Measurements from ENCODE around the gene CRYBA1. TPM values are rescaled to one million over a fixed set of nuclear protein-coding genes. Genes with fewer than 3 reads are reported as not detected.
"Not testable (repeated sequence)": the region's sequence is repeated elsewhere in the genome, so short reads cannot be mapped to it uniquely, and the experiment has no call there.

The CRYBA1 gene
- total RNA-seq, 2 experiments from 2014 or later, result not detected

DNA sequence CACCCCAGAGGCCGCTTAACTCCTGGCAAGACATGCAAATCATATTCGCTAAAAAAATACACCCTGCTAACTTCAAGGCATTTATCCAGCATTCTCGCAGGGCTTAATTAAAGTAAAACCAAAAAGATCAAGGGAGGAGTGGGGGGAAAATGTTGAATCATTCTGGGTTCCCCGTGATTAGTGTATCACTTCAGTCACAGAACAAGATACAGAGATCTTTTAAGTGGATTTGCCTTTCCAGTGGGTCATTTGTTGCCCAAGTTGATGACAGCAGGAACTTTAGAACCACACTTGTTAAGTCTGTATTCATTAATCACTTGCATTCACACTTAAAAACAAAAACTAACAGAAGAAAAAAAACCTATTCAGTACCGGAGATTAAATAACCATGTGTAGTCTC lies 17.3 kb downstream of the CRYBA1 start:
- Mint-ChIP-seq H3K9me3 (no peaks in the 10 kb centered on the region), H3K36me3 (peaks cover 28% of the 10 kb centered on the region), H3K4me1 (peaks cover 14% of the 10 kb centered on the region), H3K27ac (no peak overlapping the region), H3K27me3 (no peaks in the 10 kb centered on the region), H3K4me3 (no peak overlapping the region)
- ATAC-seq (ENCODE audit: low read depth), result no peak
- DNase-seq, result no peak
- POLR2A ChIA-PET, result no interaction called here

GRCh38 chr17:29271980-29272379 lies 25.3 kb downstream of the CRYBA1 start:
- peaks cover 30% of the 10 kb centered on the region for H3K4me1 Mint-ChIP-seq
- DNase-seq, POLR2A ChIA-PET: not testable (repeated sequence)

DNA sequence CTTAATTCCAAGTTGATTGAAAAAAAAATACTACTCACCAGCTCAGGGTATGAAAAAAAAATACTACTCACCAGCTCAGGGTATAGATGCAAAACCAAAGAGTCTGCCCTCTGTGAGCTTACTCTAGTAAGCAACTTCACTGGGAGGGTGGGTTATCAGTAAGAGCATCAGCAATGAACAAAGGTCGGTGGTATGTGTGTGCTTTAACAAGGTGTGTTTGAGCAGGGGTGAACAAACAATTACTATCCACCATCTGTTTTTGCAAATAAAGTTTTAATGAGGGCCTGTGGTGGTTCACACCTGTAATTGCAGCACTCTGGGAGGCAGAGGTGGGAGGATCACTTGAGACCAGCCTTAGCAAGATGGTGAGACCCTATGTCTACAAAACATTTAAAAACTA lies 27.3 kb downstream of the CRYBA1 start:
- peaks cover 32% of the 10 kb centered on the region for H3K4me1 Mint-ChIP-seq
- peaks cover 11% of the 10 kb centered on the region for H3K9me3 Mint-ChIP-seq
- H3K36me3 Mint-ChIP-seq, result peaks cover 66% of the 10 kb centered on the region
- no peaks in the 10 kb centered on the region for H3K27me3 Mint-ChIP-seq
- H3K4me3 Mint-ChIP-seq, result no peak overlapping the region
- DNase-seq (no peak), ATAC-seq (ENCODE audit: low read depth) (no peak)
- no peak overlapping the region for H3K27ac Mint-ChIP-seq
- POLR2A ChIA-PET, result no interaction called here

More at GRCh38 chr17:29271980-29272379, 25.3 kb downstream of the CRYBA1 start:
- not testable (repeated sequence) for H3K9me3 Mint-ChIP-seq; H3K4me3 Mint-ChIP-seq; H3K27me3 Mint-ChIP-seq; ATAC-seq (ENCODE audit: low read depth); H3K27ac Mint-ChIP-seq
- H3K36me3 Mint-ChIP-seq, result peaks cover 50% of the 10 kb centered on the region

- Mint-ChIP-seq H3K9me3 (peaks cover 16% of the 10 kb centered on the region), H3K36me3 (peaks cover 91% of the 10 kb centered on the region), H3K4me1 (peaks cover 31% of the 10 kb centered on the region), H3K27me3 (no peaks in the 10 kb centered on the region), H3K27ac (no peak overlapping the region), H3K4me3 (no peak overlapping the region)
- DNase-seq, result no peak
- POLR2A ChIA-PET, result no interaction called here
- ATAC-seq (ENCODE audit: low read depth), result no peak
These were observed 32.0 kb downstream of the CRYBA1 start for GRCh38 chr17:29278692-29279091.

GRCh38 chr17:29279397-29280070 lies 32.9 kb downstream of the CRYBA1 start:
- ATAC-seq (ENCODE audit: low read depth) (no peak), DNase-seq (no peak)
- H3K27ac Mint-ChIP-seq, result no peak overlapping the region
- H3K27me3 Mint-ChIP-seq, result no peaks in the 10 kb centered on the region
- H3K36me3 Mint-ChIP-seq, result peaks cover 88% of the 10 kb centered on the region
- no peak overlapping the region for H3K4me3 Mint-ChIP-seq
- peaks cover 17% of the 10 kb centered on the region for H3K9me3 Mint-ChIP-seq
- POLR2A ChIA-PET, result interaction anchor here (1.1 kb wide), 1 partner anchor 12 kb away, joined by 3 read pairs; no protein-coding TSS in a partner anchor
- H3K4me1 Mint-ChIP-seq, result peaks cover 30% of the 10 kb centered on the region

- no peak for ATAC-seq (ENCODE audit: low read depth)
- peaks cover 10% of the 10 kb centered on the region for H3K9me3 Mint-ChIP-seq
- H3K4me1 Mint-ChIP-seq, result peaks cover 32% of the 10 kb centered on the region
- no peak overlapping the region for H3K4me3 Mint-ChIP-seq
- H3K27me3 Mint-ChIP-seq, result no peaks in the 10 kb centered on the region
- H3K36me3 Mint-ChIP-seq, result peaks cover 87% of the 10 kb centered on the region
- H3K27ac Mint-ChIP-seq, result no peak overlapping the region
- no peak for DNase-seq
- POLR2A ChIA-PET, result no interaction called here
These were observed 36.8 kb downstream of the CRYBA1 start for GRCh38 chr17:29283496-29283895.

GRCh38 chr17:29283961-29284360 lies 37.3 kb downstream of the CRYBA1 start:
- no peak overlapping the region for H3K27ac Mint-ChIP-seq
- ATAC-seq (ENCODE audit: low read depth), result no peak
- POLR2A ChIA-PET, result no interaction called here
- H3K36me3 Mint-ChIP-seq, result peaks cover 86% of the 10 kb centered on the region
- H3K9me3 Mint-ChIP-seq, result peaks cover 7% of the 10 kb centered on the region
- DNase-seq, result no peak
- peaks cover 36% of the 10 kb centered on the region for H3K4me1 Mint-ChIP-seq
- peak overlapping the region; percentile 12 for H3K4me3 Mint-ChIP-seq
- no peaks in the 10 kb centered on the region for H3K27me3 Mint-ChIP-seq

DNA sequence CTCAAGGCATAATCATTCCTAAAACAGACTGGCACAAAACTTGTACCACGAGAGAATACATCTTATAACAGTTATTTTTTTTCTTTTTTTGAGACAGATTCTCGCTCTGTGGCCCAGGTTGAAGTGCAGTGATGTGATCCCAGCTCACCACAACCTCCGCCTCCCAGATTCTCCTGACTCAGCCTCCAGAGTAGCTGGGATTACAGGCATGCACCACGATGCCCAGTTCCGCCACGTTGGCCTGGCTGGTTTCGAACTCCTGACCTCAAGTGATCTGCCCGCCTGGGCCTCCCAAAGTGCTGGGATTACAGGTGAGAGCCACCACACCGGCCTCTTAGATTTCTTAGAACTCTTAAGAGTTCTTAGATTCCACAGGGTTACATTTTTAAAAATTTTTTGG lies 43.2 kb downstream of the CRYBA1 start:
- ATAC-seq (ENCODE audit: low read depth) (no peak), DNase-seq (no peak)
- H3K27ac Mint-ChIP-seq, result no peak overlapping the region
- H3K36me3 Mint-ChIP-seq, result peaks cover 54% of the 10 kb centered on the region
- H3K27me3 Mint-ChIP-seq, result no peaks in the 10 kb centered on the region
- peak overlapping the region; percentile 74 for H3K4me3 Mint-ChIP-seq
- POLR2A ChIA-PET, result interaction anchor here (0.6 to 0.7 kb wide), 2 partner anchors 8 to 80 kb away, joined by 3 to 4 read pairs; no protein-coding TSS in a partner anchor
- no peaks in the 10 kb centered on the region for H3K9me3 Mint-ChIP-seq
- H3K4me1 Mint-ChIP-seq, result peaks cover 52% of the 10 kb centered on the region

- POLR2A ChIA-PET, result interaction anchor here (0.6 to 2.2 kb wide), 5 partner anchors 10 to 275 kb away, joined by 3 to 11 read pairs (median 3); partner anchors contain the start of gene ABHD15
- no peaks in the 10 kb centered on the region for H3K9me3 Mint-ChIP-seq
- H3K4me3 Mint-ChIP-seq, result peak overlapping the region; percentile 89
- ATAC-seq (ENCODE audit: low read depth) (no peak), DNase-seq (no peak)
- H3K27ac Mint-ChIP-seq, result peak overlapping the region; percentile 76
- peaks cover 44% of the 10 kb centered on the region for H3K36me3 Mint-ChIP-seq
- H3K4me1 Mint-ChIP-seq, result peaks cover 50% of the 10 kb centered on the region
- H3K27me3 Mint-ChIP-seq, result peaks cover under 1% of the 10 kb centered on the region
These were observed 44.6 kb downstream of the CRYBA1 start for GRCh38 chr17:29291163-29291752.

DNA sequence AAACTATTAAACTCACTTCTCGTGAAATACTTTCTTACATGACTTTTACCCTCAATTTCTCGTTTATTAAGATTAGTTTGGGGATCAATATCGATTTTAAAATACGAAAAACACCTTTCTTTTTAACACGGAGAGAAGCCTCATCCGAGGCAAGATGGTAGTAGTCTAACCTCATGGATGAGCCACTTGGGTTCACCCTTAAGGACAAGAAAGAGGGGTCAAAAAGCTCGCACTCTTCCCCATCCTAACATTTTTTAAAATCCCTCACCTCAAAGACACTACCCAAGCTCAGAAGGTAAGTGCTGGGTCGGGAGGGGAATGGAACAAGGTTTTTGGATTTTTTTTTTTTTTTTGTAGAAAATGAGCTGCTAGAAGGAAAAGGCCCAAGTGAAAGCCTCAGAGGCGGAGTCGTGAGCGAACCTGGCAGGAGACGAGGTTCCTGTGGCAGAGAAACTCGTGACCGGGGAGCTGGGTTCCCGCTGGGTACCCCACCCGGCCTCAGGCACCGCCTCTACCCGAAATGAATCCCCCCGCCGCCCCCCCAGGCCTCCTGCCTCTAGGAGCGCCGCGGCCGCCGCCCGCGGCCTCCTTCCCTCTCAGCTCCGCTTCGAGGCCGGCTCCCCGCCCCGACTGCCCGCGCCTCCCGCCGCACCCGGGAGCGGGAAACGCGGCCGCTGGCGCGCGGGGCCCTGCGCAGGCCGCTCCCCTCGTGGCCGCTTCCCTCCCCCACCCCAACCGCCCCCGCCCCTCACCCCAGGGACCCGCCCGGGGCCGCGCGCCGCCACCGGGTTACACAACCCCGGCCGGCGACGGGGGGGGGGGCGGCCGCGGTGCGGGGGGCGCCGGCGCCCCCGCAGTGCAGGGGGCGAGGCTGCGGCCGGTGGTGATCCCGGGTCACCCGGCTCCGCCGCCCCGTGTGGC lies 45.7 kb downstream of the CRYBA1 start:
- Mint-ChIP-seq H3K4me3 (peak overlapping the region; percentile 99), H3K27ac (peak overlapping the region; percentile 87), H3K36me3 (peaks cover 34% of the 10 kb centered on the region), H3K4me1 (peaks cover 39% of the 10 kb centered on the region), H3K27me3 (peaks cover 3% of the 10 kb centered on the region), H3K9me3 (no peaks in the 10 kb centered on the region)
- POLR2A ChIA-PET, result interaction anchor here (0.6 to 2.2 kb wide), 12 partner anchors 27 to 745 kb away, joined by 3 to 11 read pairs (median 4); partner anchors contain the start of genes ABHD15 and PHF12
- DNase-seq, result peak; percentile 72
- peak; percentile 0 for ATAC-seq (ENCODE audit: low read depth)

- Mint-ChIP-seq H3K4me3 (peak overlapping the region; percentile 99), H3K27ac (peak overlapping the region; percentile 100), H3K9me3 (no peaks in the 10 kb centered on the region), H3K4me1 (peaks cover 36% of the 10 kb centered on the region), H3K36me3 (peaks cover 24% of the 10 kb centered on the region), H3K27me3 (peaks cover 3% of the 10 kb centered on the region)
- ATAC-seq (ENCODE audit: low read depth) (peak; percentile 21), DNase-seq (peak; percentile 69)
- POLR2A ChIA-PET, result interaction anchor here (0.6 to 2.6 kb wide), 35 partner anchors 8 to 746 kb away, joined by 3 to 28 read pairs (median 3); partner anchors contain the start of genes ABHD15, MYO18A, PHF12 and TAOK1
These were observed 46.6 kb downstream of the CRYBA1 start for GRCh38 chr17:29292992-29293889.

GRCh38 chr17:29293890-29294579 lies 47.4 kb downstream of the CRYBA1 start, which contains the start of gene NUFIP2:
NUFIP2 (minus strand) TSS chr17:29294148; CDS start chr17:29294059, 89 bp downstream.
- Mint-ChIP-seq H3K27ac (peak within 1 kb of the TSS; percentile 100), H3K36me3 (peaks cover 19% of the 10 kb centered on the region), H3K27me3 (peaks cover 3% of the 10 kb centered on the region), H3K4me1 (peaks cover 31% of the 10 kb centered on the region), H3K9me3 (no peaks in the 10 kb centered on the region), H3K4me3 (peak within 1 kb of the TSS; percentile 99)
- ATAC-seq (ENCODE audit: low read depth) (peak; percentile 89), DNase-seq (peak; percentile 96)
- POLR2A ChIA-PET, result interaction anchor here (0.5 to 2.6 kb wide), 39 partner anchors 8 to 566 kb away, joined by 3 to 28 read pairs (median 3); partner anchors contain the start of genes MYO18A and PHF12
